Uterus (tissue), 4 donors: ENCODE measurements around the gene IQGAP1. TPM values are rescaled to one million over a fixed set of nuclear protein-coding genes. Genes with fewer than 3 reads are reported as not detected.

Source experiments
- DNase-seq, 2 donors: peaks; one replicate each; pipeline ENCODE4 v3.0.0-alpha.2; 2019 to 2020
- H3K27ac ChIP-seq, 2 donors: fragments of 200-600 bp; sonication (generic); 1 replicate in 1 of 2; 2 replicates in 1 of 2; pipeline ENCODE4 v1.5.1; 2016 to 2018
- H3K27me3 ChIP-seq, 2 donors: fragments of 200-600 bp; sonication (generic); one replicate each; pipeline ENCODE4 v1.5.1; 2018 to 2019; ENCODE audit warnings: control low read depth in 1 of 2
- H3K36me3 ChIP-seq, 2 donors: fragments of 200-600 bp; sonication (generic); one replicate each; pipeline ENCODE4 v1.5.1; 2019; ENCODE audit warnings: control low read depth in 1 of 2
- H3K4me1 ChIP-seq, 2 donors: fragments of 200-600 bp; sonication (generic); one replicate each; pipeline ENCODE4 v1.5.1; 2018 to 2019; ENCODE audit warnings: control low read depth in 1 of 2
- H3K4me3 ChIP-seq, 2 donors: fragments of 200-600 bp; sonication (generic); 1 replicate in 1 of 2; 2 replicates in 1 of 2; pipeline ENCODE4 v1.5.1; 2018 to 2019; ENCODE audit warnings: mild to moderate bottlenecking in 1 of 2
- H3K9me3 ChIP-seq, 2 donors: fragments of 200-600 bp; sonication (generic); one replicate each; pipeline ENCODE4 v1.5.1; 2019; ENCODE audit warnings: control low read depth in 1 of 2
- CTCF ChIP-seq, 4 experiments: fragments of 200-600 bp in 2 of 4; fragments of 450-650 bp in 2 of 4; sonication (generic) in 2 of 4; IDR thresholded peaks; one replicate each; pipeline ENCODE4 v1.5.1; 2016 to 2019; ENCODE audit warnings: antibody characterized with exemption in 4 of 4, mild to moderate bottlenecking in 2 of 4, moderate library complexity in 1 of 4
- POLR2A ChIP-seq, 2 donors: fragments of 450-650 bp; IDR thresholded peaks; one replicate each; pipeline ENCODE4 v1.6.1; 2016; ENCODE audit warnings: antibody characterized with exemption in 2 of 2, mild to moderate bottlenecking in 1 of 2, moderate library complexity in 1 of 2
- intact Hi-C: fragments of 100-400 bp; cut with DNase I; formaldehyde crosslinking; loops from one replicate; pipeline ENCODE4 v1.15.1; 2023; ENCODE audit warnings: low total_unique reads
- total RNA-seq, 4 donors: library from RNA; depleted of rRNA in 3 of 4; stranded (reverse); fragments of >200 nt in 3 of 4; gene quantifications; one replicate each; pipeline versions ENCODE4 v1.1.0 to v1.2.4, GENCODE V29; 2014 to 2023
- donor health status: DM: yes; HTN: yes; CAD: no.

Gene IQGAP1
- total RNA-seq, 4 donors from 2014 or later = 195 to 777 (median 290) TPM

DNA sequence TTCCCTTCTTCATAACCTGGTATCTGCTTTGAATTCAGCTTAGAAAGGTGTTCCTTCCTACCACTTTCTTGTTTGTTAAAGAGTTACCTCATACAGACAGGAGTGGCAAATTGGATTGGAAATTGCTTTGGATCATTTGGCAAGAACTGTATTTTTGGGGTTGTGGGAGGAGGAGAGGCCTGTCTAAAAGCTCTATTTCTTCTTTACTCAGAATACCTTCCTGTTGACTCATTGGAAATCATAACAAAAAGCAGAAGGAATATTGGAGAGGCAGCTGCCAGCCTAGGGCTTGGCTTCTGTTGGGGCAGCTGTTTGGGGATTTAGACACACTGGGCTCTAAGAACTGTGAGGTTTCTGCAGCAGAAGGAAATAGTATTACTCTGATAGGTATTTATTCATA is 14.2 kb downstream of the IQGAP1 start:
- Histone ChIP-seq H3K4me1 (peaks cover 26 to 39% of the 10 kb centered on the region in 2 donors), H3K4me3 (no peak overlapping the region), H3K27me3 (no peaks in the 10 kb centered on the region), H3K36me3 (no peaks in the 10 kb centered on the region), H3K9me3 (no peaks in the 10 kb centered on the region), H3K27ac (peak overlapping the region; percentile 85 to 96)
- peak; percentile 47 to 50 for DNase-seq
- intact Hi-C loops = no loop called here
- no peak for TF ChIP-seq CTCF (IDR thresholded peaks at IDR 0.05)

GRCh38 chr15:90402767-90403166 is 14.7 kb downstream of the IQGAP1 start:
- no peaks in the 10 kb centered on the region for H3K36me3 ChIP-seq
- no peak overlapping the region for H3K4me3 ChIP-seq
- H3K27me3 ChIP-seq = no peaks in the 10 kb centered on the region
- no peaks in the 10 kb centered on the region for H3K9me3 ChIP-seq
- peak overlapping the region; percentile 85 to 96 for H3K27ac ChIP-seq
- intact Hi-C loops = no loop called here
- no peak for DNase-seq
- TF ChIP-seq CTCF (IDR thresholded peaks at IDR 0.05) (no peak), POLR2A (IDR thresholded peaks at IDR 0.05) (no peak)
- peaks cover 26 to 44% of the 10 kb centered on the region in 2 donors for H3K4me1 ChIP-seq

DNA sequence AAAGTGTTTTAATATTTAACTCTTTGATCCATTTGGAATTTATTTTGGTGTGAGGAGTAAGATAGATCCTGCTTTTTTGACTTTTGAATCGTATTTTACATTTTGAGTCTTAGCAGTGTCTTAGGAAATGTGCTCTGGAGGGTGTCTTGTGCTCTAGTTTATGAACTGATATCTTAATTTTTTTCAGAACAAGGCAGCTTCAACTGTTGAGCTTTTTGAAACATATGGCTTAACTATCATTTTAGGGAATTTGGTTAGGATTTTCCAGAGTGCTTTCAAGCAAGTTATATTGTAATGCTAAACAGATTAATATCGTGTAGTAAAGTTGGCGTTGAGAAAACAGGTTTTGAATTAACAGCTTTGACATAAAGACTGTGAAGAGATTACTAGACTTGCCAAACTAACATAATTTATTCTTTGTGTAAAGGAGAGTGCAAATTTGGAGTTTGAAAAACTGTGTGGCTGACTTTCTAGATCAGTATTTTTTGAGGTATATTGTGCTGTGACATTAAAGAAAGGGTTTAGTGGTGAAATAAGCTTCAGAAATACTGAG is 17.1 kb downstream of the IQGAP1 start:
- Histone ChIP-seq H3K27me3 (no peaks in the 10 kb centered on the region), H3K36me3 (no peaks in the 10 kb centered on the region), H3K9me3 (no peaks in the 10 kb centered on the region), H3K27ac (peak overlapping the region; percentile 85 to 96), H3K4me1 (peaks cover 30 to 39% of the 10 kb centered on the region in 2 donors), H3K4me3 (no peak overlapping the region)
- TF ChIP-seq POLR2A (IDR thresholded peaks at IDR 0.05) = no peak
- TF ChIP-seq CTCF (IDR thresholded peaks at IDR 0.05) = no peak
- DNase-seq = no peak
- intact Hi-C loops = no loop called here

DNA sequence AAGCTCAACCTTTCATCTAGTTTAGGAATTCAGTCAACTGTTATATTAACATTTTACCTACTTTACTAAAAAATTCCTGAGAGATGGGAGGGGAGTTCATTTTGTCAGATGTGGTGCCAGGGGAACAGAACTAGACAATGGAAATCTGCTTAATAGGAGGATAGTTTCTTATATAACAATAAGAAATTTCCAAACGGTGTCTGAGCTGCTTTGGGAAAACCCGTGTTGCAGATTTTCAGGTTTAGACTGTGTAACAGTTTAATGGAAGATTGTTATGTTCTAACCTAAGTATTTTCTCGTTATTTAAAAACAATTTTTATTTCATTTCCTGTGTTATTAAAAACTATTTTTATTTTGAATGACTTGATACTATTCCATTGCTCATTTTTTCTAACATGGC is 19.3 kb downstream of the IQGAP1 start:
- H3K4me3 ChIP-seq = no peak overlapping the region
- H3K27me3 ChIP-seq = no peaks in the 10 kb centered on the region
- intact Hi-C loops = no loop called here
- peaks cover 17 to 28% of the 10 kb centered on the region in 2 donors for H3K4me1 ChIP-seq
- H3K9me3 ChIP-seq = no peaks in the 10 kb centered on the region
- TF ChIP-seq CTCF (IDR thresholded peaks at IDR 0.05) (no peak), POLR2A (IDR thresholded peaks at IDR 0.05) (no peak)
- H3K27ac ChIP-seq = peak overlapping the region; percentile 85 to 96
- DNase-seq = no peak
- H3K36me3 ChIP-seq = no peaks in the 10 kb centered on the region

DNA sequence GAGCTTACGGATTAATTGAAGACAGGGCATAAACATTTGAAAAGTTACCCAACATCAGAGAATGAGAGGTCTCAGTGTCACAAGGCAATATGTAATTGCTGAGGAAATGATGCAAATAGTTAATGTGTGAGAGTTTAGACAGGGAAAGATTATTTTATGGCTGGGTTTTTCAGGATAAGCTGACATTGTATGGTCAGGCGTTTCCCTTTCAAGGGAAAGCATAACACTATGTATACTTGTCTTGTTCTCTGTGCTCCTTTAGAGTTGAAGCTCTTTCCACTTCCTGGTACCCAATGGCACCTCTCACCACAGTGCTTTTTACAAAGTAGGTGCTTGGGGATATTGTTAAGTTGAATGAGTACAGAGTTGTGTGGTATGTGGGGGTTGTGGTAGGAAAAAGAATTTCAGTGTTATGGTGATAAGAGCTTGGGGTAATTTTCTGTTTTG is 19.9 kb downstream of the IQGAP1 start:
- DNase-seq = no peak
- Histone ChIP-seq H3K36me3 (no peaks in the 10 kb centered on the region), H3K4me1 (peaks cover 16 to 28% of the 10 kb centered on the region in 2 donors), H3K27ac (peak overlapping the region; percentile 85 to 96), H3K27me3 (no peaks in the 10 kb centered on the region), H3K9me3 (no peaks in the 10 kb centered on the region), H3K4me3 (no peak overlapping the region)
- intact Hi-C loops = no loop called here
- TF ChIP-seq POLR2A (IDR thresholded peaks at IDR 0.05) = no peak
- TF ChIP-seq CTCF (IDR thresholded peaks at IDR 0.05) = no peak
